Ovary (tissue), 9 donors: ENCODE measurements around the gene SH3RF3. TPM values are rescaled to one million over a fixed set of nuclear protein-coding genes. Genes with fewer than 3 reads are reported as not detected.

Source experiments
- DNase-seq, 5 donors: peaks; one replicate each; pipeline ENCODE4 v3.0.0-alpha.2; 2019 to 2020
- H3K27ac ChIP-seq, 2 donors: fragments of 200-600 bp; one replicate each; pipeline versions ENCODE4 v1.5.1 to v1.8.0; 2019 to 2022
- H3K27me3 ChIP-seq: fragments of 200-600 bp; one replicate; pipeline ENCODE4 v1.8.0; 2022
- H3K36me3 ChIP-seq: fragments of 200-600 bp; sonication (generic); one replicate; pipeline ENCODE4 v1.5.1; 2019
- H3K4me1 ChIP-seq: one replicate; pipeline ENCODE4 v1.8.1; 2013; ENCODE audit warnings: mild to moderate bottlenecking, moderate library complexity; ENCODE audit not compliant: insufficient read depth
- H3K4me3 ChIP-seq: fragments of 200-600 bp; sonication (generic); one replicate; pipeline ENCODE4 v1.5.1; 2017
- H3K9me3 ChIP-seq, 2 donors: fragments of 200-600 bp in 1 of 2; sonication (generic) in 1 of 2; one replicate each; pipeline versions ENCODE4 v1.5.1 to v1.8.1; 2013 to 2019; ENCODE audit warnings: mild to moderate bottlenecking in 1 of 2, moderate library complexity in 1 of 2
- EP300 ChIP-seq: sonication (generic); formaldehyde crosslinking; IDR thresholded peaks from one replicate; pipeline ENCODE4 v1.6.1; 2017; ENCODE audit warnings: antibody characterized with exemption
- POLR2A ChIP-seq: fragments of 450-650 bp; IDR thresholded peaks from one replicate; pipeline ENCODE4 v1.6.1; 2017; ENCODE audit warnings: antibody characterized with exemption, mild to moderate bottlenecking, moderate library complexity
- WGBS, 3 donors: extraction: QIAGEN DNeasy Blood & Tissue Kit in 1 of 3; methylation state at CpG; one replicate each; pipeline versions ENCODE4 v1.1.5 to v1.1.7; 2013 to 2017; 5-methylcytosine and 5-hydroxymethylcytosine counted together
- intact Hi-C, 4 donors: fragments of 100-400 bp; cut with DNase I; formaldehyde crosslinking; loops; one replicate each; pipeline versions ENCODE4 v1.11.0 to v1.15.1; 2022 to 2023
- polyA plus RNA-seq, 2 donors: library from polyadenylated mRNA; stranded (reverse); fragments of 200-250 nt in 1 of 2; fragments of 350-450 nt in 1 of 2; fragmentation: Illumina TruSeq in 1 of 2; extraction: RNeasy Lipid Tissue Mini Kit (QIAGEN cat#74804) in 1 of 2; gene quantifications; one replicate each; pipeline ENCODE4 v1.2.3, GENCODE V29; 2013 to 2014
- total RNA-seq, 7 donors: library from RNA; depleted of rRNA in 2 of 7; stranded (reverse); fragments of >200 nt in 2 of 7; fragmentation: NEBNext Ultra II Directional in 3 of 7; extraction: Animal tissue kit (Norgen Biotek cat#: 25700) in 3 of 7; gene quantifications; one replicate each; pipeline versions ENCODE4 v1.1.0 to v1.2.4, GENCODE V29; 2016 to 2023
- TF ChIP-seq, protein P1 (sequence below), 3 donors: fragments of 450-650 bp in 2 of 3; fragments of 200-600 bp in 1 of 3; IDR thresholded peaks; one replicate each; pipeline versions ENCODE4 v1.5.1 to v1.8.0; 2016 to 2022; ENCODE audit warnings: antibody characterized with exemption in 3 of 3, mild to moderate bottlenecking in 1 of 3
- donor health status: DM: no; HTN: no; CAD: no; lungs with moderate emphysema.
- donor health status: DM: no; HTN: no; CAD: no.
- donor health status: Bipolar disorder and iron deficiency.
- donor health status: DM: yes; HTN: yes; CAD: no.
- donor health status: DM: no; HTN: no; CAD: no.
- donor health status: DM: yes; HTN: yes; CAD: no.

SH3RF3 gene
- total and polyA plus RNA-seq, 9 donors = 2.7 to 10.1 (median 4.5) TPM

DNA sequence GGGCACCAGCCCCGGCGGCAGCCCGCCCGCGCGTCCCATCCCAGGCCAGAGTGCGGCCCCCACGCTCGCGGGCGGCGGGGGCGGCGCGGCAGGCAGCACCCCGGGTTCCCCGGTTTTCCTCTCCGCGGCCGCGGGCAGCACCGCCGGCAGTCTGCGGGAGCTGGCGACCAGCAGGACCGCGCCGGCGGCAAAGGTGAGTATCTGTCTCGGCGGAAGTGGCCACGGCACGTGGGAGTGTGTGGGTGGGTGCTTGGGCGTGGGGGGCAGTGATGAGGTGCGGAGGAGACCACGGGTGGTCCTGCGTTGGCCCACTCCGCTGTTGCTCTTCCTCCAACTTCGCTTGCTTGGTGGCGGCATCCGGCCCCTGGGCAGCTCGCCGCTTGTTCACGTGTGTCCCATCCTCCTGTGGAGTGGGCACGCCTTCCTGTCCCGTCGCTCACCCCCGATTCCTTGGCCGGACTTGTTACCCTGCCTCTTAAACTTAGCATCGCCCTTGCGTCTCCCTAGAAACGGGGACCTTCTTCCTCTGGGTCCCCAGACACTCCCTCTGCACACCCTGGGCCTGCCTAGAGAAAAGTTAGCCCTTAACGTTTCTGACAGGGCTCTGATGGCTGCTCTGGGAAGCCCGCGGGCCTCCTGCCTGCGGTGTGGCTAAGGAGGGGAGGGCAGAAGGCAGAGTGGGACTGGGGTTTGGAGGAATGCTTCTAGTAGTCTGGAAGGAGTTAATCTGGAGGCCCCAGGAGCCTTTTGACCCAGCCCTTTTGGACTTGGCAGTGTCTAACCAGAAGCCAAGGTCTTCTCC lies 1.1 kb downstream of the SH3RF3 start:
- H3K4me3 ChIP-seq = peak overlapping the region; percentile 52
- no peaks in the 10 kb centered on the region for H3K36me3 ChIP-seq
- no peaks in the 10 kb centered on the region for H3K9me3 ChIP-seq
- intact Hi-C loops = loop anchor here in 3 of 4 donors (2.0 to 10.0 kb wide), 4 partner anchors 187 to 382 kb away; no protein-coding TSS in a partner anchor
- H3K4me1 ChIP-seq = no peaks in the 10 kb centered on the region
- H3K27me3 ChIP-seq = no peaks in the 10 kb centered on the region
- TF ChIP-seq, protein P1, sequence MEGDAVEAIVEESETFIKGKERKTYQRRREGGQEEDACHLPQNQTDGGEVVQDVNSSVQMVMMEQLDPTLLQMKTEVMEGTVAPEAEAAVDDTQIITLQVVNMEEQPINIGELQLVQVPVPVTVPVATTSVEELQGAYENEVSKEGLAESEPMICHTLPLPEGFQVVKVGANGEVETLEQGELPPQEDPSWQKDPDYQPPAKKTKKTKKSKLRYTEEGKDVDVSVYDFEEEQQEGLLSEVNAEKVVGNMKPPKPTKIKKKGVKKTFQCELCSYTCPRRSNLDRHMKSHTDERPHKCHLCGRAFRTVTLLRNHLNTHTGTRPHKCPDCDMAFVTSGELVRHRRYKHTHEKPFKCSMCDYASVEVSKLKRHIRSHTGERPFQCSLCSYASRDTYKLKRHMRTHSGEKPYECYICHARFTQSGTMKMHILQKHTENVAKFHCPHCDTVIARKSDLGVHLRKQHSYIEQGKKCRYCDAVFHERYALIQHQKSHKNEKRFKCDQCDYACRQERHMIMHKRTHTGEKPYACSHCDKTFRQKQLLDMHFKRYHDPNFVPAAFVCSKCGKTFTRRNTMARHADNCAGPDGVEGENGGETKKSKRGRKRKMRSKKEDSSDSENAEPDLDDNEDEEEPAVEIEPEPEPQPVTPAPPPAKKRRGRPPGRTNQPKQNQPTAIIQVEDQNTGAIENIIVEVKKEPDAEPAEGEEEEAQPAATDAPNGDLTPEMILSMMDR (IDR thresholded peaks at IDR 0.05) = no peak
- TF ChIP-seq EP300 (no peak), POLR2A (no peak)
- 2 to 4% (median 3%) methylated on average over 55 to 56 of the region's 56 CpGs for WGBS, 3 donors
- DNase-seq = peak; percentile 20 to 52 (median 33)
- no peak overlapping the region for H3K27ac ChIP-seq

DNA sequence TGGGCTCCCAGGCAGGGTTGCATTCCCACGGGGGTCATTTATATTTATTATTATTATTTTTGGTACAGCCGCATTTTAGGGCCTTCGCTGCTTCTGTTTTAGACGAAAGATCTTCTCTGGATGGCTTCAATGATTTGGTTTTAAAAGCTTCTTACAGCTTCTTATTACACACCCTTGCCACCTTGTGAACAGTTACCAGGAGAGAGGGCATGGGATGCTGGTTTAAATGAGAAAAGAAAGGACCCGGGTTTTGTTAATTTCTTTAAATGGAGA lies 1.7 kb downstream of the SH3RF3 start:
- no peak for DNase-seq
- Histone ChIP-seq H3K27ac (no peak overlapping the region), H3K4me1 (no peaks in the 10 kb centered on the region), H3K27me3 (no peaks in the 10 kb centered on the region), H3K4me3 (peak overlapping the region; percentile 52), H3K9me3 (no peaks in the 10 kb centered on the region), H3K36me3 (no peaks in the 10 kb centered on the region)
- 20 to 33% (median 26%) methylated on average over 5 of the region's 5 CpGs for WGBS, 3 donors
- TF ChIP-seq EP300 = no peak
- TF ChIP-seq, protein P1 (IDR thresholded peaks at IDR 0.05) = no peak
- TF ChIP-seq POLR2A = no peak
- intact Hi-C loops = loop anchor here in 1 of 4 donors (10.0 kb wide), 1 partner anchor 194 kb away; no protein-coding TSS in a partner anchor

DNA sequence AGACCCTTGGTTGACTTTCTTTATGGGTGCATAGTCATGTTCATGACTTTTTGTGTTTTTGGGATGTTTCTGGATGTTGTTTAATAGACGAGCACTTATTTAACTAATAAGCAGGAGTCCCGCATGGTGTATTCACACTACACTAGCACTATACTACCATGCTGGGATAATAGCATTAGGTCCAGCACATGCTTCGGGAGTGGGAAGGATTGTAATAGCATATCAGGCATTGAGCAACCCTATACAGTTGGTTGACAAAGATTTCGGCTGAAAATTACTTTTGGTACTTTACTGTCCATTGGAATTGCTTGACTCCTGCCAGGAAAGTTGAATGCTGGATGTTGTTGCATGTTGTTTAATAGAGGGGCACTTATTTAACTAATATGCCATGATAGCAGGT lies 2.8 kb downstream of the SH3RF3 start:
- DNase-seq = no peak
- WGBS, 3 donors = 88 to 92% (median 91%) methylated on average over 4 of the region's 4 CpGs
- peaks cover 2% of the 10 kb centered on the region for H3K4me1 ChIP-seq
- H3K4me3 ChIP-seq = no peak overlapping the region
- no peak overlapping the region for H3K27ac ChIP-seq
- intact Hi-C loops = loop anchor here in 1 of 4 donors (10.0 kb wide), 1 partner anchor 193 kb away; no protein-coding TSS in a partner anchor
- no peaks in the 10 kb centered on the region for H3K9me3 ChIP-seq
- H3K36me3 ChIP-seq = no peaks in the 10 kb centered on the region
- TF ChIP-seq, protein P1 (IDR thresholded peaks at IDR 0.05) = no peak
- TF ChIP-seq EP300 (no peak), POLR2A (no peak)
- H3K27me3 ChIP-seq = no peaks in the 10 kb centered on the region

DNA sequence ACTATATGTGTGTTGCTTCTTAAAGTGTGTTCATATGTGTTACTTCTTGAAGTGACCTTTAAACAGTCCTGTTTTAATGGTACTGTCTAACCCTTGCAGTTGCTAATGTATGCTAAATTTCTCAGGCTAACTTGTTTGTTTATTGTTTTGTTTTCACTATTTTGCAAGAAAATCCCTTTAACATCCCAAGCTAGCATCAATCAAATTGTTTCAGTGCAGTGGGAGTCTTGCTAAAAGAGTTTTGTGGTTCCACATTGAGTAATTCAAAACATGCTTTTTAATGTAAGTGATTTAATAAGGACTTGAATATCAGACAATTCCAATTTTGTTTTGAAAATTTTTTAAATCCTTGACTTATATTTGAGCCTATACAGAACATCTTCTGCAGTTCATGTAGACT lies 3.6 kb downstream of the SH3RF3 start:
- DNase-seq = no peak
- Histone ChIP-seq H3K36me3 (no peaks in the 10 kb centered on the region), H3K9me3 (no peaks in the 10 kb centered on the region), H3K27ac (no peak overlapping the region), H3K4me1 (peaks cover 2% of the 10 kb centered on the region), H3K4me3 (no peak overlapping the region), H3K27me3 (no peaks in the 10 kb centered on the region)
- intact Hi-C loops = loop anchor here in 1 of 4 donors (10.0 kb wide), 1 partner anchor 192 kb away; no protein-coding TSS in a partner anchor
- TF ChIP-seq POLR2A = no peak
- no peak for TF ChIP-seq EP300
- TF ChIP-seq, protein P1 (IDR thresholded peaks at IDR 0.05) = no peak
